Testis (tissue), 3 donors: ENCODE data around the gene HACL1. TPM values are rescaled to one million over a fixed set of nuclear protein-coding genes. Genes with fewer than 3 reads are reported as not detected.
"Not testable (repeated sequence)": the region's sequence is repeated elsewhere in the genome, so short reads cannot be mapped to it uniquely, and the experiment has no call there.

ENCODE experiments used
- DNase-seq: peaks from one replicate; pipeline ENCODE4 v3.0.0-alpha.2; 2019
- H3K27ac ChIP-seq, 2 donors: fragments of 200-600 bp; sonication (generic); one replicate each; pipeline ENCODE4 v1.5.1; 2019
- H3K27me3 ChIP-seq: fragments of 200-600 bp; sonication (generic); one replicate; pipeline ENCODE4 v1.5.1; 2019
- H3K36me3 ChIP-seq: fragments of 200-600 bp; sonication (generic); one replicate; pipeline ENCODE4 v1.5.1; 2017; ENCODE audit warnings: low read depth; ENCODE audit errors: missing control alignments
- H3K4me1 ChIP-seq: fragments of 200-600 bp; sonication (generic); one replicate; pipeline ENCODE4 v1.5.1; 2019
- H3K4me3 ChIP-seq, 2 donors: fragments of 200-600 bp; sonication (generic); one replicate each; pipeline ENCODE4 v1.5.1; 2017 to 2019
- H3K9me3 ChIP-seq: fragments of 200-600 bp; sonication (generic); one replicate; pipeline ENCODE4 v1.5.1; 2017
- POLR2A ChIP-seq: fragments of 450-650 bp; IDR thresholded peaks from one replicate; pipeline ENCODE4 v1.6.1; 2017; ENCODE audit warnings: antibody characterized with exemption, mild to moderate bottlenecking, moderate library complexity
- WGBS, 2 donors: methylation state at CpG; one replicate each; pipeline ENCODE4 v1.1.5; 2018; 5-methylcytosine and 5-hydroxymethylcytosine counted together
- intact Hi-C: fragments of 100-400 bp; cut with DNase I; formaldehyde crosslinking; loops from one replicate; pipeline ENCODE4 v1.15.1; 2023; ENCODE audit warnings: low total_unique reads
- polyA plus RNA-seq: library from polyadenylated mRNA; stranded (reverse); fragments of 350-450 nt; fragmentation: Illumina TruSeq; extraction: RNeasy Lipid Tissue Mini Kit (QIAGEN cat#74804); gene quantifications from one replicate; pipeline ENCODE4 v1.2.3, GENCODE V29; 2014; ENCODE audit warnings: low read depth, low replicate concordance; ENCODE audit not compliant: insufficient read depth
- total RNA-seq, 2 donors: library from RNA; depleted of rRNA; stranded (reverse); fragments of >200 nt; gene quantifications; one replicate each; pipeline ENCODE4 v1.2.3, GENCODE V29; 2016
- TF ChIP-seq, protein P1 (sequence below), 3 experiments: fragments of 450-650 bp in 2 of 3; fragments of 200-600 bp in 1 of 3; sonication (generic) in 1 of 3; IDR thresholded peaks; one replicate each; pipeline ENCODE4 v1.5.1; 2016 to 2019; ENCODE audit warnings: antibody characterized with exemption in 3 of 3, mild to moderate bottlenecking in 2 of 3, moderate library complexity in 1 of 3

Gene HACL1
- total and polyA plus RNA-seq, 3 donors from 2014 or later: 35.7 to 44.3 (median 42.2) TPM

GRCh38 chr3:15630646-15631350, 29.4 kb upstream of the HACL1 start:
- H3K4me3 ChIP-seq: no peak overlapping the region
- DNase-seq: no peak
- WGBS, 2 donors: 34 to 40% methylated on average over 8 of the region's 8 CpGs
- no peaks in the 10 kb centered on the region for H3K9me3 ChIP-seq
- no peaks in the 10 kb centered on the region for H3K27me3 ChIP-seq
- peak overlapping the region; percentile 69 to 82 for H3K27ac ChIP-seq
- H3K4me1 ChIP-seq: peaks cover 49% of the 10 kb centered on the region
- TF ChIP-seq, protein P1, sequence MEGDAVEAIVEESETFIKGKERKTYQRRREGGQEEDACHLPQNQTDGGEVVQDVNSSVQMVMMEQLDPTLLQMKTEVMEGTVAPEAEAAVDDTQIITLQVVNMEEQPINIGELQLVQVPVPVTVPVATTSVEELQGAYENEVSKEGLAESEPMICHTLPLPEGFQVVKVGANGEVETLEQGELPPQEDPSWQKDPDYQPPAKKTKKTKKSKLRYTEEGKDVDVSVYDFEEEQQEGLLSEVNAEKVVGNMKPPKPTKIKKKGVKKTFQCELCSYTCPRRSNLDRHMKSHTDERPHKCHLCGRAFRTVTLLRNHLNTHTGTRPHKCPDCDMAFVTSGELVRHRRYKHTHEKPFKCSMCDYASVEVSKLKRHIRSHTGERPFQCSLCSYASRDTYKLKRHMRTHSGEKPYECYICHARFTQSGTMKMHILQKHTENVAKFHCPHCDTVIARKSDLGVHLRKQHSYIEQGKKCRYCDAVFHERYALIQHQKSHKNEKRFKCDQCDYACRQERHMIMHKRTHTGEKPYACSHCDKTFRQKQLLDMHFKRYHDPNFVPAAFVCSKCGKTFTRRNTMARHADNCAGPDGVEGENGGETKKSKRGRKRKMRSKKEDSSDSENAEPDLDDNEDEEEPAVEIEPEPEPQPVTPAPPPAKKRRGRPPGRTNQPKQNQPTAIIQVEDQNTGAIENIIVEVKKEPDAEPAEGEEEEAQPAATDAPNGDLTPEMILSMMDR (IDR thresholded peaks at IDR 0.05): no peak
- TF ChIP-seq POLR2A: no peak
- H3K36me3 ChIP-seq: no peaks in the 10 kb centered on the region
- intact Hi-C loops: loop anchor here (10.0 kb wide), 1 partner anchor 184 kb away; no protein-coding TSS in a partner anchor

DNA sequence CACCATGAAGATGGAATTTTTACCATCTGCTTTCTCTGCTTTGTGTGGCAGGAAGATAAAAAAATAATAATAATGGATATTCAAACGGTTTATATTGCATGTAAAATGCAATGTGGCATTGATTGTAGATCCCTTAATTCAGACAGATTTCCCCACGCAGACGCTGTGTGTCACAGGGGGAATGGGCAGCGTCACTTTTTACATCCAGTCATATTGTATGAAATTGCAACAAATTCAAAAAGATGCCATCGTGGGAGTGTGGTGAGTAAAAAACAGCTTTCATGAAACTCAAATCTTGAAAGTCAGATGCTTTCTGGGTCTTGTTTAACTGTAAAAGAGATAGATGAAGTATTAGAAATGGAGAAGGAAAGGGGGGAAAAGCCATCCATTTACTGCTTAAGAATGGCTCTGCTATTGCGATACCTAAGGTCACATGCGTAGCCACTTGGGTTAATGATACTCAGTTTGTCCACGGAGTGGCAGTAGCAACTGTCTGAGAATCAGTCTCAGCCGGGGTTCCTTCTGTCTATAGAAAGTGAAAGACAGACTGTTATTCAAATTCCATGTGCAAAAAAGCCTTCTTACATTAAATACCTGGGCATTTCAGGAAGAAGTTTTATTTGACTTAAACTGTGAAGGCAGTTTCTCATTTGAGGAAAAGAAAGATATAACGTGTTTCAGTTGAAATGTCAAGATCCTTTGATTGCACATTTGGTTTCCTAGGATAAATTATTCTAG, 28.7 kb upstream of the HACL1 start:
- Histone ChIP-seq H3K27me3 (no peaks in the 10 kb centered on the region), H3K9me3 (no peaks in the 10 kb centered on the region), H3K4me1 (peaks cover 41% of the 10 kb centered on the region), H3K4me3 (no peak overlapping the region), H3K27ac (peak overlapping the region in 1 of 2 donors; percentile 82), H3K36me3 (no peaks in the 10 kb centered on the region)
- peak; percentile 78 for DNase-seq
- intact Hi-C loops: loop anchor here (10.0 kb wide), 1 partner anchor 185 kb away; no protein-coding TSS in a partner anchor
- TF ChIP-seq, protein P1 (IDR thresholded peaks at IDR 0.05): peak; percentile 63 to 81 (median 75)
- no peak for TF ChIP-seq POLR2A
- 47 to 51% methylated on average over 10 of the region's 10 CpGs for WGBS, 2 donors

GRCh38 chr3:15628967-15629366, 27.6 kb upstream of the HACL1 start:
- no peak overlapping the region for H3K27ac ChIP-seq
- no peaks in the 10 kb centered on the region for H3K36me3 ChIP-seq
- intact Hi-C loops: no loop called here
- peaks cover 31% of the 10 kb centered on the region for H3K4me1 ChIP-seq
- H3K27me3 ChIP-seq: no peaks in the 10 kb centered on the region
- DNase-seq: no peak
- H3K4me3 ChIP-seq: no peak overlapping the region
- H3K9me3 ChIP-seq: no peaks in the 10 kb centered on the region
- TF ChIP-seq POLR2A: no peak
- TF ChIP-seq, protein P1 (IDR thresholded peaks at IDR 0.05): no peak

DNA sequence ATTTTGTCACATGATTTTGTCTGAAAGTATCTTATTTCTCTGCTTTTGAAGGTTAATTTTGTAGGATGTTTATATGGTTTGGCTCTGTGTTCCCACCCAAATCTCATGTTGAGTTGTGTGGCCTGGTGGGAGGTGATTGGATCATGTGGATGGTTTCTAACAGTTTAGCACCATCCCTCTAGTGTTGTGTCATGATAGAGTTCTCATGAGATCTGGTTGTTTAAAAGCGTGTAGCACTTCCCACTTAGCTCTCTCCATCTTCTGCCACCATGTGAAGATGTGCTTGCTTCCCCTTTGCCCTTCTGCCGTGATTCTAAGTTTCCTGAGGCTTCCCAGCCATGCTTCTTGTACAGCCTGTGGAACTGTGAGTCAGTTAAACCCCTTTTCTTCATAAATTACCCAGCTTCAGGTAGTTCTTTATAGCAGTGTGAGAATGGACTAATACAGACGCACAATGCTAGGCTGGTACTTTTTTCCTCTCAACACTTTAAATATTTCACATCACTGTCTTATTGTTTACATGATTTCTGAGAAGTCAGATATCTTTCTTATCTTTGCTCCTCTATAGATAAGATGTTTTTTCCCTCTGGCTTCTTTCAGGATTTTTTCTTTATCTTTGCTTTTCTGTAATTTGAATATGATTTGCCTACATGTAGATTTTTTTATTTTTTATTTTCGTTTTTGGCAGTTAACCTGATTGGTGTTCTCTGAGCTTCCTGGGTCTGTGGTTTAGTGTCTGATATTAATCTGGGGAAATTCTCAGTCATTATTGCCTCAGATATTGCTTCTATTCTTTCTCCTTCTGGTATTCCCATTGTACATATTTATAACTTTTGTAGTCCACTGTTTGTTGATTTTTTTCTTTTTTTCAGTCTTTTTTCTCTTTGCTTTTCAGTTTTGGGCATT, 22.4 kb upstream of the HACL1 start:
- H3K9me3 ChIP-seq: no peaks in the 10 kb centered on the region
- no peak overlapping the region for H3K27ac ChIP-seq
- no peaks in the 10 kb centered on the region for H3K4me1 ChIP-seq
- WGBS, 2 donors: 84 to 94% methylated on average over 4 of the region's 4 CpGs
- H3K4me3 ChIP-seq: no peak overlapping the region
- intact Hi-C loops: no loop called here
- TF ChIP-seq POLR2A: no peak
- TF ChIP-seq, protein P1 (IDR thresholded peaks at IDR 0.05): no peak
- no peaks in the 10 kb centered on the region for H3K36me3 ChIP-seq
- no peaks in the 10 kb centered on the region for H3K27me3 ChIP-seq
- no peak for DNase-seq

- H3K4me1 ChIP-seq, H3K4me3 ChIP-seq, H3K27ac ChIP-seq, intact Hi-C loops, H3K9me3 ChIP-seq, H3K36me3 ChIP-seq, DNase-seq, H3K27me3 ChIP-seq: not testable (repeated sequence)
- 96% methylated on average over 8 of the region's 8 CpGs for WGBS, 2 donors
Measured at GRCh38 chr3:15619659-15620464, 18.5 kb upstream of the HACL1 start.
